ENCODE measurements around the gene LIX1L. TPM values are rescaled to one million over a fixed set of nuclear protein-coding genes. Genes with fewer than 3 reads are reported as not detected.

LIX1L gene
- total and polyA plus RNA-seq, 2 of the 13 experiments (the other 11 are each of a cell fraction or from before 2014, with no cell fraction given) = 8.1 to 24.9 TPM

DNA sequence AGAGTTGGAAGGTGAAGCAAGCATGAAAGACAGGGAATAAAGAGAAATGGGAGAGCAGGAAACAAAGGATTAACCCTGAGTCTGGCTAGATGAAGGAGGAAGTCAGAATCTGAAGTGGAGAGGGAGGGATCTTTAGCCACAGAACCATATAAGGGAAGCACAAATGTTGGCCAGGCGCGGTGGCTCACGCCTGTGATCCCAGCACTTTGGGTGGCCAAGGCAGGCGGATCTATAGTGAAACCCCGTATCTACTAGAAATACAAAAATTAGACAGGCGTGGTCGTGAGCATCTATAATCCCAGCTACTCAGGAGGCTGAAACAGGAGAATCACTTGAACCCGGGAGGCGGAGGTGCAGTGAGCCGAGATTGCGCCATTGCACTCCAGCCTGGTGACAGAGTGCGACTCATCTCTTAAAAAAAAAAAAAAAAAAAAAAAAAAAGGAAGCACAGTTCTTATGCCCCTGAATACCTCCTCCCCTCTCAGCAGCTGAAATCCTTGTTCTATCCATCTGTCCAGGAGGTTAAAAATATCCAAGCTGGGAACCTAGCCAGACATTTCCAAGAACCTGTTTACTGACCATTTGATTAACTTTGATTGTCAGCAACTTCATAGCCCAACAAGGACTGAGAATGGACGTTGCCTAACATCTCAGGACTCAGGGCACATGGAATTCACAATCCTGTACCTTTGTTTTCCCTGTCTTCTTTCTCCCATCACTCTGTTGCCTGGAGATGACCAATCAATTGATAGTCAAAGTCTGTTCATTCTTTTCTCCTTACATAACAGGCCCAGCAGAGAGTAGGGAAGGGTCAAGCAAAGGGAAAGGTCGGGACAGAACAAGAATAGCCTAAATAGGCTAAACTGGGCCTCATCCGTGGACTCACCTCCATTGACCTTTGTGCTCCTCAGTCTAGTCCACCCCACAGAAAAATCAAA, 28.0 kb upstream of the LIX1L start (continued):
- TF ChIP-seq SIX4 (CRISPR knock-in tag; IDR thresholded peaks at IDR 0.05) = no peak
- TF ChIP-seq ZNF550 (CRISPR knock-in tag; IDR thresholded peaks at IDR 0.05; ENCODE audit: borderline replicate concordance) = no peak
- no peak for TF ChIP-seq ZNF674 (CRISPR knock-in tag; IDR thresholded peaks at IDR 0.05; ENCODE audit: low read depth)
- TF ChIP-seq GATA4 (IDR thresholded peaks at IDR 0.05; ENCODE audit: borderline replicate concordance, low read depth) = no peak
- TF ChIP-seq ZNF501 (CRISPR knock-in tag; IDR thresholded peaks at IDR 0.05) = no peak
- no peak for TF ChIP-seq SIN3A (IDR thresholded peaks at IDR 0.05; ENCODE audit: borderline replicate concordance, low read depth, low read length)
- peak; percentile 80 for TF ChIP-seq RXRB (CRISPR knock-in tag; IDR thresholded peaks at IDR 0.05; ENCODE audit: borderline replicate concordance)
- no peak for TF ChIP-seq HES4 (CRISPR knock-in tag; IDR thresholded peaks at IDR 0.05; ENCODE audit: borderline replicate concordance)
- TF ChIP-seq, protein P1, sequence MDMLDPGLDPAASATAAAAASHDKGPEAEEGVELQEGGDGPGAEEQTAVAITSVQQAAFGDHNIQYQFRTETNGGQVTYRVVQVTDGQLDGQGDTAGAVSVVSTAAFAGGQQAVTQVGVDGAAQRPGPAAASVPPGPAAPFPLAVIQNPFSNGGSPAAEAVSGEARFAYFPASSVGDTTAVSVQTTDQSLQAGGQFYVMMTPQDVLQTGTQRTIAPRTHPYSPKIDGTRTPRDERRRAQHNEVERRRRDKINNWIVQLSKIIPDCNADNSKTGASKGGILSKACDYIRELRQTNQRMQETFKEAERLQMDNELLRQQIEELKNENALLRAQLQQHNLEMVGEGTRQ (IDR thresholded peaks at IDR 0.05; ENCODE audit: low read depth, low read length) = no peak
- TF ChIP-seq, protein P1 (CRISPR knock-in tag; IDR thresholded peaks at IDR 0.05; ENCODE audit: borderline replicate concordance) = no peak
- TF ChIP-seq, protein P2, sequence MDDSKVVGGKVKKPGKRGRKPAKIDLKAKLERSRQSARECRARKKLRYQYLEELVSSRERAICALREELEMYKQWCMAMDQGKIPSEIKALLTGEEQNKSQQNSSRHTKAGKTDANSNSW (CRISPR knock-in tag; IDR thresholded peaks at IDR 0.05; ENCODE audit: borderline replicate concordance) = no peak
- TF ChIP-seq FOXC1 (CRISPR knock-in tag; IDR thresholded peaks at IDR 0.05; ENCODE audit: borderline replicate concordance) = no peak
- TF ChIP-seq ZFY (CRISPR knock-in tag; IDR thresholded peaks at IDR 0.05) = no peak
- no peak for TF ChIP-seq SP5 (CRISPR knock-in tag; IDR thresholded peaks at IDR 0.05; ENCODE audit: borderline replicate concordance, low read depth)
- TF ChIP-seq, protein P3, sequence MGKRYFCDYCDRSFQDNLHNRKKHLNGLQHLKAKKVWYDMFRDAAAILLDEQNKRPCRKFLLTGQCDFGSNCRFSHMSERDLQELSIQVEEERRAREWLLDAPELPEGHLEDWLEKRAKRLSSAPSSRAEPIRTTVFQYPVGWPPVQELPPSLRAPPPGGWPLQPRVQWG (CRISPR knock-in tag; IDR thresholded peaks at IDR 0.05; ENCODE audit: borderline replicate concordance, low read depth) = no peak
- TF ChIP-seq ZC3H13 (CRISPR knock-in tag; IDR thresholded peaks at IDR 0.05) = no peak
- 0 out of 2 replicates have a peak, but pooled peaks have one; percentile 25 for TF ChIP-seq SOX5 (CRISPR knock-in tag; IDR thresholded peaks at IDR 0.05; ENCODE audit: borderline replicate concordance)
- TF ChIP-seq, protein P4, sequence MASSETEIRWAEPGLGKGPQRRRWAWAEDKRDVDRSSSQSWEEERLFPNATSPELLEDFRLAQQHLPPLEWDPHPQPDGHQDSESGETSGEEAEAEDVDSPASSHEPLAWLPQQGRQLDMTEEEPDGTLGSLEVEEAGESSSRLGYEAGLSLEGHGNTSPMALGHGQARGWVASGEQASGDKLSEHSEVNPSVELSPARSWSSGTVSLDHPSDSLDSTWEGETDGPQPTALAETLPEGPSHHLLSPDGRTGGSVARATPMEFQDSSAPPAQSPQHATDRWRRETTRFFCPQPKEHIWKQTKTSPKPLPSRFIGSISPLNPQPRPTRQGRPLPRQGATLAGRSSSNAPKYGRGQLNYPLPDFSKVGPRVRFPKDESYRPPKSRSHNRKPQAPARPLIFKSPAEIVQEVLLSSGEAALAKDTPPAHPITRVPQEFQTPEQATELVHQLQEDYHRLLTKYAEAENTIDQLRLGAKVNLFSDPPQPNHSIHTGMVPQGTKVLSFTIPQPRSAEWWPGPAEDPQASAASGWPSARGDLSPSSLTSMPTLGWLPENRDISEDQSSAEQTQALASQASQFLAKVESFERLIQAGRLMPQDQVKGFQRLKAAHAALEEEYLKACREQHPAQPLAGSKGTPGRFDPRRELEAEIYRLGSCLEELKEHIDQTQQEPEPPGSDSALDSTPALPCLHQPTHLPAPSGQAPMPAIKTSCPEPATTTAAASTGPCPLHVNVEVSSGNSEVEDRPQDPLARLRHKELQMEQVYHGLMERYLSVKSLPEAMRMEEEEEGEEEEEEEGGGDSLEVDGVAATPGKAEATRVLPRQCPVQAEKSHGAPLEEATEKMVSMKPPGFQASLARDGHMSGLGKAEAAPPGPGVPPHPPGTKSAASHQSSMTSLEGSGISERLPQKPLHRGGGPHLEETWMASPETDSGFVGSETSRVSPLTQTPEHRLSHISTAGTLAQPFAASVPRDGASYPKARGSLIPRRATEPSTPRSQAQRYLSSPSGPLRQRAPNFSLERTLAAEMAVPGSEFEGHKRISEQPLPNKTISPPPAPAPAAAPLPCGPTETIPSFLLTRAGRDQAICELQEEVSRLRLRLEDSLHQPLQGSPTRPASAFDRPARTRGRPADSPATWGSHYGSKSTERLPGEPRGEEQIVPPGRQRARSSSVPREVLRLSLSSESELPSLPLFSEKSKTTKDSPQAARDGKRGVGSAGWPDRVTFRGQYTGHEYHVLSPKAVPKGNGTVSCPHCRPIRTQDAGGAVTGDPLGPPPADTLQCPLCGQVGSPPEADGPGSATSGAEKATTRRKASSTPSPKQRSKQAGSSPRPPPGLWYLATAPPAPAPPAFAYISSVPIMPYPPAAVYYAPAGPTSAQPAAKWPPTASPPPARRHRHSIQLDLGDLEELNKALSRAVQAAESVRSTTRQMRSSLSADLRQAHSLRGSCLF (CRISPR knock-in tag; IDR thresholded peaks at IDR 0.05; ENCODE audit: borderline replicate concordance) = no peak
- TF ChIP-seq ZNF10 (CRISPR knock-in tag; IDR thresholded peaks at IDR 0.05; ENCODE audit: borderline replicate concordance, low read depth) = no peak
- TF ChIP-seq ZNF180 (CRISPR knock-in tag; IDR thresholded peaks at IDR 0.05; ENCODE audit: borderline replicate concordance, low read depth) = no peak
- no peak for TF ChIP-seq ZNF768 (CRISPR knock-in tag; IDR thresholded peaks at IDR 0.05)

Measured in HepG2 (cell line).